Measurements from ENCODE around the gene UBE2I. TPM values are rescaled to one million over a fixed set of nuclear protein-coding genes. Genes with fewer than 3 reads are reported as not detected.

UBE2I gene
- total and polyA plus RNA-seq, 4 donors: 35.7 to 86.7 (median 72.4) TPM

- DNase-seq: no peak
- Histone ChIP-seq H3K4me1 (ENCODE audit: control insufficient read depth in 1 of 2, insufficient read depth in 2 of 2, low read length in 2 of 2) (no peaks in the 10 kb centered on the region), H3K4me3 (ENCODE audit: low read length in 2 of 2) (no peak overlapping the region), H3K27me3 (ENCODE audit: control insufficient read depth in 1 of 2, insufficient read depth in 2 of 2, low read length in 1 of 2) (no peaks in the 10 kb centered on the region), H3K27ac (ENCODE audit: low read depth in 1 of 2, low read length in 2 of 2) (no peak overlapping the region), H3K36me3 (ENCODE audit: control insufficient read depth in 1 of 2, insufficient read depth in 2 of 2, low read length in 1 of 2) (peaks cover 0 to 9% of the 10 kb centered on the region in 2 donors), H3K9me3 (ENCODE audit: control insufficient read depth, low read length) (no peaks in the 10 kb centered on the region)
- intact Hi-C loops (cut with DNase I): no loop called here
- WGBS, 2 donors: 93 to 96% methylated on average over 42 to 43 of the region's 43 CpGs
- no peak for ATAC-seq (ENCODE audit: low FRiP score)
Observed at GRCh38 chr16:1361685-1362360, 52.4 kb downstream of the UBE2I start.

GRCh38 chr16:1362807-1363206 is 53.4 kb downstream of the UBE2I start:
- 85 to 86% methylated on average over 11 of the region's 11 CpGs for WGBS, 2 donors
- Histone ChIP-seq H3K9me3 (ENCODE audit: control insufficient read depth, low read length) (no peaks in the 10 kb centered on the region), H3K4me3 (ENCODE audit: low read length in 2 of 2) (no peak overlapping the region), H3K36me3 (ENCODE audit: control insufficient read depth in 1 of 2, insufficient read depth in 2 of 2, low read length in 1 of 2) (peaks cover 0 to 9% of the 10 kb centered on the region in 2 donors), H3K4me1 (ENCODE audit: control insufficient read depth in 1 of 2, insufficient read depth in 2 of 2, low read length in 2 of 2) (no peaks in the 10 kb centered on the region), H3K27me3 (ENCODE audit: control insufficient read depth in 1 of 2, insufficient read depth in 2 of 2, low read length in 1 of 2) (no peaks in the 10 kb centered on the region), H3K27ac (ENCODE audit: low read depth in 1 of 2, low read length in 2 of 2) (no peak overlapping the region)
- DNase-seq (no peak), ATAC-seq (ENCODE audit: low FRiP score) (no peak)
- intact Hi-C loops (cut with DNase I): no loop called here

GRCh38 chr16:1363501-1364041 is 54.1 kb downstream of the UBE2I start:
- Histone ChIP-seq H3K4me3 (ENCODE audit: low read length in 2 of 2) (no peak overlapping the region), H3K9me3 (ENCODE audit: control insufficient read depth, low read length) (no peaks in the 10 kb centered on the region), H3K27ac (ENCODE audit: low read depth in 1 of 2, low read length in 2 of 2) (no peak overlapping the region), H3K4me1 (ENCODE audit: control insufficient read depth in 1 of 2, insufficient read depth in 2 of 2, low read length in 2 of 2) (no peaks in the 10 kb centered on the region), H3K27me3 (ENCODE audit: control insufficient read depth in 1 of 2, insufficient read depth in 2 of 2, low read length in 1 of 2) (no peaks in the 10 kb centered on the region), H3K36me3 (ENCODE audit: control insufficient read depth in 1 of 2, insufficient read depth in 2 of 2, low read length in 1 of 2) (peaks cover 0 to 9% of the 10 kb centered on the region in 2 donors)
- 54 to 55% methylated on average over 18 of the region's 18 CpGs for WGBS, 2 donors
- ATAC-seq (ENCODE audit: low FRiP score) (peak; percentile 67), DNase-seq (no peak)
- intact Hi-C loops (cut with DNase I): no loop called here

- DNase-seq (no peak), ATAC-seq (ENCODE audit: low FRiP score) (no peak)
- Histone ChIP-seq H3K36me3 (ENCODE audit: control insufficient read depth in 1 of 2, insufficient read depth in 2 of 2, low read length in 1 of 2) (peaks cover 0 to 9% of the 10 kb centered on the region in 2 donors), H3K27ac (ENCODE audit: low read depth in 1 of 2, low read length in 2 of 2) (no peak overlapping the region), H3K27me3 (ENCODE audit: control insufficient read depth in 1 of 2, insufficient read depth in 2 of 2, low read length in 1 of 2) (no peaks in the 10 kb centered on the region), H3K4me1 (ENCODE audit: control insufficient read depth in 1 of 2, insufficient read depth in 2 of 2, low read length in 2 of 2) (no peaks in the 10 kb centered on the region), H3K4me3 (ENCODE audit: low read length in 2 of 2) (no peak overlapping the region), H3K9me3 (ENCODE audit: control insufficient read depth, low read length) (no peaks in the 10 kb centered on the region)
- intact Hi-C loops (cut with DNase I): no loop called here
- 87 to 89% methylated on average over 22 of the region's 22 CpGs for WGBS, 2 donors
Observed at GRCh38 chr16:1364510-1364909, 55.1 kb downstream of the UBE2I start.

- ATAC-seq (ENCODE audit: low FRiP score) (peak; percentile 31), DNase-seq (peak in 1 of 2 donors; percentile 34)
- Histone ChIP-seq H3K36me3 (ENCODE audit: control insufficient read depth in 1 of 2, insufficient read depth in 2 of 2, low read length in 1 of 2) (peaks cover 0 to 12% of the 10 kb centered on the region in 2 donors), H3K27ac (ENCODE audit: low read depth in 1 of 2, low read length in 2 of 2) (no peak overlapping the region), H3K27me3 (ENCODE audit: control insufficient read depth in 1 of 2, insufficient read depth in 2 of 2, low read length in 1 of 2) (no peaks in the 10 kb centered on the region), H3K9me3 (ENCODE audit: control insufficient read depth, low read length) (no peaks in the 10 kb centered on the region), H3K4me3 (ENCODE audit: low read length in 2 of 2) (no peak overlapping the region), H3K4me1 (ENCODE audit: control insufficient read depth in 1 of 2, insufficient read depth in 2 of 2, low read length in 2 of 2) (no peaks in the 10 kb centered on the region)
- WGBS, 2 donors: 90 to 91% methylated on average over 28 to 29 of the region's 29 CpGs
- intact Hi-C loops (cut with DNase I): no loop called here
Observed at GRCh38 chr16:1366060-1366711, 56.8 kb downstream of the UBE2I start.

- ATAC-seq (ENCODE audit: low FRiP score): no peak
- Histone ChIP-seq H3K27ac (ENCODE audit: low read depth in 1 of 2, low read length in 2 of 2) (no peak overlapping the region), H3K4me3 (ENCODE audit: low read length in 2 of 2) (no peak overlapping the region), H3K36me3 (ENCODE audit: control insufficient read depth in 1 of 2, insufficient read depth in 2 of 2, low read length in 1 of 2) (peaks cover 0 to 14% of the 10 kb centered on the region in 2 donors), H3K27me3 (ENCODE audit: control insufficient read depth in 1 of 2, insufficient read depth in 2 of 2, low read length in 1 of 2) (no peaks in the 10 kb centered on the region), H3K9me3 (ENCODE audit: control insufficient read depth, low read length) (no peaks in the 10 kb centered on the region), H3K4me1 (ENCODE audit: control insufficient read depth in 1 of 2, insufficient read depth in 2 of 2, low read length in 2 of 2) (no peaks in the 10 kb centered on the region)
- 82 to 84% methylated on average over 18 to 24 of the region's 24 CpGs for WGBS, 2 donors
- peak in 1 of 2 donors; percentile 46 for DNase-seq
- intact Hi-C loops (cut with DNase I): no loop called here
Observed at GRCh38 chr16:1366712-1367299, 57.4 kb downstream of the UBE2I start.

GRCh38 chr16:1367486-1368174 is 58.2 kb downstream of the UBE2I start:
- WGBS, 2 donors: 82 to 83% methylated on average over 24 to 27 of the region's 27 CpGs
- ATAC-seq (ENCODE audit: low FRiP score) (no peak), DNase-seq (no peak)
- no peaks in the 10 kb centered on the region for H3K27me3 ChIP-seq (ENCODE audit: control insufficient read depth in 1 of 2, insufficient read depth in 2 of 2, low read length in 1 of 2)
- H3K4me1 ChIP-seq (ENCODE audit: control insufficient read depth in 1 of 2, insufficient read depth in 2 of 2, low read length in 2 of 2): no peaks in the 10 kb centered on the region
- H3K4me3 ChIP-seq (ENCODE audit: low read length in 2 of 2): no peak overlapping the region
- H3K9me3 ChIP-seq (ENCODE audit: control insufficient read depth, low read length): no peaks in the 10 kb centered on the region
- intact Hi-C loops (cut with DNase I): no loop called here
- H3K27ac ChIP-seq (ENCODE audit: low read depth in 1 of 2, low read length in 2 of 2): no peak overlapping the region
- peaks cover 0 to 14% of the 10 kb centered on the region in 2 donors for H3K36me3 ChIP-seq (ENCODE audit: control insufficient read depth in 1 of 2, insufficient read depth in 2 of 2, low read length in 1 of 2)

- Histone ChIP-seq H3K27ac (ENCODE audit: low read depth in 1 of 2, low read length in 2 of 2) (no peak overlapping the region), H3K4me1 (ENCODE audit: control insufficient read depth in 1 of 2, insufficient read depth in 2 of 2, low read length in 2 of 2) (no peaks in the 10 kb centered on the region), H3K27me3 (ENCODE audit: control insufficient read depth in 1 of 2, insufficient read depth in 2 of 2, low read length in 1 of 2) (no peaks in the 10 kb centered on the region), H3K4me3 (ENCODE audit: low read length in 2 of 2) (no peak overlapping the region), H3K9me3 (ENCODE audit: control insufficient read depth, low read length) (no peaks in the 10 kb centered on the region), H3K36me3 (ENCODE audit: control insufficient read depth in 1 of 2, insufficient read depth in 2 of 2, low read length in 1 of 2) (peaks cover 0 to 7% of the 10 kb centered on the region in 2 donors)
- intact Hi-C loops (cut with DNase I): no loop called here
- no peak for DNase-seq
- ATAC-seq (ENCODE audit: low FRiP score): no peak
- WGBS, 2 donors: 91 to 92% methylated on average over 31 to 33 of the region's 33 CpGs
Observed at GRCh38 chr16:1371054-1371978, 61.9 kb downstream of the UBE2I start.

Data from aorta (tissue), 5 donors.